Thoracic aorta (tissue), 2 donors: ENCODE measurements around the gene ADGRG3. TPM values are rescaled to one million over a fixed set of nuclear protein-coding genes. Genes with fewer than 3 reads are reported as not detected.

Experiments used
- ATAC-seq: fragments of 150-250 bp; one replicate; pipeline ENCODE4 v1.8.0; 2017; ENCODE audit warnings: low read depth; ENCODE audit not compliant: insufficient number of reproducible peaks, low FRiP score
- DNase-seq: peaks from one replicate; pipeline ENCODE4 v3.0.0-alpha.2; 2020; ENCODE audit warnings: low spot score
- H3K27ac ChIP-seq, 2 donors: fragments of 200-600 bp; sonication (generic); 1 replicate in 1 of 2; 2 replicates in 1 of 2; pipeline ENCODE4 v1.5.1; 2016; ENCODE audit warnings: mild to moderate bottlenecking in 2 of 2, moderate library complexity in 2 of 2
- H3K27me3 ChIP-seq: fragments of 200-600 bp; sonication (generic); replicated peaks from 2 replicates; pipeline ENCODE4 v1.6.0; 2016; ENCODE audit warnings: mild to moderate bottlenecking; ENCODE audit not compliant: insufficient read depth
- H3K36me3 ChIP-seq: fragments of 200-600 bp; sonication (generic); one replicate; pipeline ENCODE4 v1.5.1; 2016
- H3K4me1 ChIP-seq, 2 donors: fragments of 200-600 bp; sonication (generic); 1 replicate in 1 of 2; 2 replicates in 1 of 2; pipeline versions ENCODE4 v1.5.1 to v1.6.0; 2016; ENCODE audit warnings: low read depth in 2 of 2, mild to moderate bottlenecking in 1 of 2; ENCODE audit not compliant: control insufficient read depth in 1 of 2
- H3K4me3 ChIP-seq: fragments of 200-600 bp; sonication (generic); 2 replicates; pipeline ENCODE4 v1.5.1; 2016; ENCODE audit warnings: mild to moderate bottlenecking
- H3K9me3 ChIP-seq: fragments of 200-600 bp; sonication (generic); 2 replicates; pipeline ENCODE4 v1.5.1; 2016
- CTCF ChIP-seq: fragments of 200-600 bp; sonication (generic); IDR thresholded peaks from one replicate; pipeline ENCODE4 v1.5.1; 2019; ENCODE audit warnings: antibody characterized with exemption
- total RNA-seq, 2 donors: library from RNA; depleted of rRNA; stranded (reverse); fragments of >200 nt; gene quantifications; one replicate each; pipeline versions ENCODE4 v1.1.0 to v1.2.3, GENCODE V29; 2016

ADGRG3 gene
- total RNA-seq, 2 donors from 2014 or later, result 0.41 to 5.1 TPM

GRCh38 chr16:57637424-57637823, 30.7 kb upstream of the ADGRG3 start:
- Histone ChIP-seq H3K36me3 (no peaks in the 10 kb centered on the region), H3K27me3 (no peaks in the 10 kb centered on the region), H3K4me1 (peaks cover 0 to 27% of the 10 kb centered on the region in 2 donors), H3K4me3 (no peak overlapping the region), H3K27ac (peak overlapping the region in 1 of 2 donors; percentile 0), H3K9me3 (no peaks in the 10 kb centered on the region)
- TF ChIP-seq CTCF, result no peak
- ATAC-seq, result no peak
- DNase-seq, result no peak

- no peak for ATAC-seq
- Histone ChIP-seq H3K27ac (peak overlapping the region in 1 of 2 donors; percentile 0), H3K4me1 (peaks cover 0 to 27% of the 10 kb centered on the region in 2 donors), H3K9me3 (no peaks in the 10 kb centered on the region), H3K27me3 (no peaks in the 10 kb centered on the region), H3K4me3 (no peak overlapping the region), H3K36me3 (no peaks in the 10 kb centered on the region)
- TF ChIP-seq CTCF, result no peak
- no peak for DNase-seq
Measured at GRCh38 chr16:57637965-57638364, 30.1 kb upstream of the ADGRG3 start.

- no peak for ATAC-seq
- no peaks in the 10 kb centered on the region for H3K9me3 ChIP-seq
- peaks cover 0 to 27% of the 10 kb centered on the region in 2 donors for H3K4me1 ChIP-seq
- no peak for DNase-seq
- H3K36me3 ChIP-seq, result no peaks in the 10 kb centered on the region
- no peak for TF ChIP-seq CTCF
- H3K27ac ChIP-seq, result no peak overlapping the region
- no peaks in the 10 kb centered on the region for H3K27me3 ChIP-seq
- H3K4me3 ChIP-seq, result no peak overlapping the region
Measured at GRCh38 chr16:57638381-57638780, 29.7 kb upstream of the ADGRG3 start.

- no peak for DNase-seq
- no peak for TF ChIP-seq CTCF
- Histone ChIP-seq H3K4me1 (peaks cover 0 to 27% of the 10 kb centered on the region in 2 donors), H3K27me3 (no peaks in the 10 kb centered on the region), H3K9me3 (no peaks in the 10 kb centered on the region), H3K4me3 (no peak overlapping the region), H3K36me3 (no peaks in the 10 kb centered on the region), H3K27ac (no peak overlapping the region)
- no peak for ATAC-seq
Measured at GRCh38 chr16:57639172-57639887, 28.8 kb upstream of the ADGRG3 start.

- ATAC-seq, result no peak
- Histone ChIP-seq H3K9me3 (no peaks in the 10 kb centered on the region), H3K36me3 (no peaks in the 10 kb centered on the region), H3K4me3 (no peak overlapping the region), H3K27me3 (no peaks in the 10 kb centered on the region), H3K27ac (no peak overlapping the region), H3K4me1 (peaks cover 0 to 27% of the 10 kb centered on the region in 2 donors)
- DNase-seq, result no peak
- no peak for TF ChIP-seq CTCF
Measured at GRCh38 chr16:57640185-57640584, 27.9 kb upstream of the ADGRG3 start.
